ENCODE results near the gene PODXL2. TPM values are rescaled to one million over a fixed set of nuclear protein-coding genes. Genes with fewer than 3 reads are reported as not detected.

The PODXL2 gene
- total and polyA plus RNA-seq, 2 of the 8 experiments (the other 6 are each of a cell fraction or from before 2014, with no cell fraction given) = 27.6 to 31.6 TPM

- TF ChIP-seq FOSL1 (IDR thresholded peaks at IDR 0.05; ENCODE audit: insufficient read depth, low read depth, low read length) (no peak), SUZ12 (IDR thresholded peaks at IDR 0.05; ENCODE audit: low read length) (0 out of 2 replicates have a peak, but pooled peaks have one; percentile 20)
- Histone ChIP-seq H3K23ac (ENCODE audit: insufficient read length) (no peak overlapping the region), H2BK5ac (ENCODE audit: low read depth, low read length) (no peak overlapping the region), H4K8ac (ENCODE audit: extremely low read depth, insufficient read depth, low read length) (no peak overlapping the region), H2AFZ (ENCODE audit: low read length) (no peak overlapping the region), H3K4me2 (ENCODE audit: insufficient read depth in 1 of 2, low read depth in 2 of 2, low read length in 2 of 2) (no peak overlapping the region), H3K56ac (replicated peaks; ENCODE audit: insufficient read length, low read depth, low read length) (no peak overlapping the region), H3K14ac (ENCODE audit: insufficient read length) (no peak overlapping the region), H3K79me1 (ENCODE audit: low read depth, low read length) (no peaks in the 10 kb centered on the region), H4K20me1 (replicated peaks in 1 of 2; ENCODE audit: control insufficient read depth in 1 of 2, insufficient read depth in 2 of 2, low read length in 2 of 2) (peaks cover 6 to 9% of the 10 kb centered on the region in 2 experiments), H3K36me3 (ENCODE audit: control insufficient read depth in 2 of 4, insufficient read depth in 4 of 4, low read length in 3 of 4) (peaks cover 0 to 6% (median 0%) of the 10 kb centered on the region in 4 experiments; a peak in 2 of 8 replicates), H3K79me2 (ENCODE audit: control insufficient read depth in 1 of 2, insufficient read depth in 2 of 2, low read length in 2 of 2) (no peaks in the 10 kb centered on the region), H2BK20ac (ENCODE audit: low read length) (no peak overlapping the region), H3K4me1 (replicated peaks in 1 of 4; ENCODE audit: control insufficient read depth in 3 of 4, insufficient read depth in 4 of 4, low read length in 3 of 4) (peaks cover 0 to 7% (median 3%) of the 10 kb centered on the region in 4 experiments; a peak in 5 of 7 replicates), H2BK120ac (replicated peaks; ENCODE audit: low read depth, low read length) (no peak overlapping the region), H3K18ac (ENCODE audit: extremely low read depth, low read length) (no peak overlapping the region), H3K9me3 (ENCODE audit: insufficient read depth in 2 of 2, low read depth in 1 of 2, low read length in 1 of 2) (peaks cover 7 to 9% of the 10 kb centered on the region in 2 experiments), H2AK5ac (ENCODE audit: low read depth, low read length) (no peak overlapping the region), H2BK15ac (ENCODE audit: low read length) (no peak overlapping the region), H3K27me3 (replicated peaks in 1 of 4; ENCODE audit: control insufficient read depth in 3 of 4, extremely low read depth in 1 of 4, insufficient read depth in 3 of 4, low read length in 3 of 4) (peaks cover 13 to 34% (median 29%) of the 10 kb centered on the region in 4 experiments), H3K27ac (ENCODE audit: low read depth, low read length) (no peak overlapping the region), H3K9ac (replicated peaks in 1 of 4; ENCODE audit: extremely low read depth in 1 of 4, low read depth in 3 of 4, low read length in 3 of 4) (no peak overlapping the region), H3K23me2 (ENCODE audit: low read depth, low read length) (peaks cover 3% of the 10 kb centered on the region; the same call in 1 of the 2 replicates), H4K91ac (replicated peaks; ENCODE audit: insufficient read length, low read length) (no peak overlapping the region), H4K5ac (ENCODE audit: insufficient read length, low read depth, low read length) (no peak overlapping the region), H3K4me3 (ENCODE audit: extremely low read depth in 1 of 4, insufficient read depth in 2 of 4, low read depth in 3 of 4, low read length in 4 of 4) (no peak overlapping the region), H2BK12ac (ENCODE audit: low read depth, low read length) (no peak overlapping the region; the same call in 1 of the 2 replicates), H3K4ac (replicated peaks; ENCODE audit: insufficient read length, low read depth, low read length) (no peak overlapping the region)
- CTCF ChIA-PET (ENCODE audit: partially characterized antibody) = interaction anchor here (1.3 to 1.5 kb wide), 2 partner anchors 24 to 42 kb away, joined by 3 to 4 read pairs; no protein-coding TSS in a partner anchor
- no peak for DNase-seq (ENCODE audit: low read depth in 1 of 2, low spot score in 2 of 2)
- POLR2A ChIA-PET (ENCODE audit: partially characterized antibody) = interaction anchor here (0.8 to 2.3 kb wide), 5 partner anchors 10 to 30 kb away, joined by 3 to 9 read pairs (median 4); partner anchors contain the start of gene MCM2
- FAIRE-seq = no peak
- 91% methylated on average over 4 of the region's 4 CpGs; no CpG with 5 or more reads in 1 of the 2 experiments for WGBS, 2 experiments (ENCODE audit: extremely low coverage in 1 of 2, insufficient coverage in 1 of 2, insufficient read length in 1 of 2, insufficient replicate concordance in 2 of 2, low coverage in 1 of 2, low lambda C conversion rate in 2 of 2, missing lambda C conversion rate in 1 of 2)
Observed at GRCh38 chr3:127628426-127628787, 578 bp upstream of the PODXL2 start.

Data from H1 (cell line).